Testis (tissue), 2 donors: ENCODE results near the gene TANK.

Experiments
- POLR2A ChIP-seq: fragments of 450-650 bp; IDR thresholded peaks from one replicate; pipeline ENCODE4 v1.6.1; 2017; ENCODE audit warnings: antibody characterized with exemption, mild to moderate bottlenecking, moderate library complexity
- TF ChIP-seq, protein P1 (sequence below), 3 experiments: fragments of 450-650 bp in 2 of 3; fragments of 200-600 bp in 1 of 3; sonication (generic) in 1 of 3; IDR thresholded peaks; one replicate each; pipeline ENCODE4 v1.5.1; 2016 to 2019; ENCODE audit warnings: antibody characterized with exemption in 3 of 3, mild to moderate bottlenecking in 2 of 3, moderate library complexity in 1 of 3

DNA sequence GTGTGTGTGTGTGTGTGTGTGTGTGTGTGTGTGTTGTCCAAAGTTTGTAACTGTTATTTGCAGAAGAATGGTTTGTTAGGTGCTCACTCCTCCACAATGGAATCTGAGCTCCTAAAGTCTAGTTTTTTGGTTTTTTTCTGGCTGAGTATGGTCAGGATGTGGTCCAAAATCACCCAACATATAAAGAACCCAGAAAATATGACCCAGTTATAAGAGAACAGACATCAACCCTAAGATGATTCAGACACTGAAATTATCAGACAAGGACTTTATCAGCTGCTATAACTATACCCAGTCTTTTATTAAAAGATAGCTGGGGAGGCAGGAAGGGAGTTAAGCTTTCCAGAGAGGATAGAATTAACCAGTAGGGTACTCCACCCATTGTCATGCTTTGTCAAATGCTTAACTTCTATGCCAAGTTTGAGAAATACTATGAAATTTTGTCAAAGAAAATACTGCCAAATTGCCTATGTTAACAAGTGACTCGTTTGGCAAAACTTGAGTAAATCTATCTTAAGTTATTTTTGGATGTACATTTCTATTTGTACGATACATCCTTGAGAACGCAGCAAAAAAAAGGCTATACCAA, 57.5 kb downstream of the TANK start:
- TF ChIP-seq, protein P1, sequence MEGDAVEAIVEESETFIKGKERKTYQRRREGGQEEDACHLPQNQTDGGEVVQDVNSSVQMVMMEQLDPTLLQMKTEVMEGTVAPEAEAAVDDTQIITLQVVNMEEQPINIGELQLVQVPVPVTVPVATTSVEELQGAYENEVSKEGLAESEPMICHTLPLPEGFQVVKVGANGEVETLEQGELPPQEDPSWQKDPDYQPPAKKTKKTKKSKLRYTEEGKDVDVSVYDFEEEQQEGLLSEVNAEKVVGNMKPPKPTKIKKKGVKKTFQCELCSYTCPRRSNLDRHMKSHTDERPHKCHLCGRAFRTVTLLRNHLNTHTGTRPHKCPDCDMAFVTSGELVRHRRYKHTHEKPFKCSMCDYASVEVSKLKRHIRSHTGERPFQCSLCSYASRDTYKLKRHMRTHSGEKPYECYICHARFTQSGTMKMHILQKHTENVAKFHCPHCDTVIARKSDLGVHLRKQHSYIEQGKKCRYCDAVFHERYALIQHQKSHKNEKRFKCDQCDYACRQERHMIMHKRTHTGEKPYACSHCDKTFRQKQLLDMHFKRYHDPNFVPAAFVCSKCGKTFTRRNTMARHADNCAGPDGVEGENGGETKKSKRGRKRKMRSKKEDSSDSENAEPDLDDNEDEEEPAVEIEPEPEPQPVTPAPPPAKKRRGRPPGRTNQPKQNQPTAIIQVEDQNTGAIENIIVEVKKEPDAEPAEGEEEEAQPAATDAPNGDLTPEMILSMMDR (IDR thresholded peaks at IDR 0.05): no peak
- TF ChIP-seq POLR2A: no peak
